Gastroesophageal sphincter (tissue), 3 donors: ENCODE results near the gene SYT1.

Experiments
- EP300 ChIP-seq: sonication (generic); formaldehyde crosslinking; IDR thresholded peaks from one replicate; pipeline ENCODE4 v1.6.1; 2017; ENCODE audit warnings: antibody characterized with exemption, mild to moderate bottlenecking
- POLR2A ChIP-seq, 2 donors: fragments of 450-650 bp; IDR thresholded peaks; one replicate each; pipeline ENCODE4 v1.6.1; 2017; ENCODE audit warnings: antibody characterized with exemption in 2 of 2, mild to moderate bottlenecking in 2 of 2, moderate library complexity in 1 of 2
- POLR2AphosphoS5 ChIP-seq: sonication (generic); formaldehyde crosslinking; IDR thresholded peaks from one replicate; pipeline ENCODE4 v1.6.1; 2017; ENCODE audit warnings: antibody characterized with exemption
- TF ChIP-seq, protein P1 (sequence below), 4 experiments: fragments of 200-600 bp in 2 of 4; fragments of 450-650 bp in 2 of 4; sonication (generic) in 1 of 4; IDR thresholded peaks; one replicate each; pipeline ENCODE4 v1.5.1; 2017 to 2019; ENCODE audit warnings: antibody characterized with exemption in 4 of 4, mild to moderate bottlenecking in 2 of 4, moderate library complexity in 2 of 4

- TF ChIP-seq, protein P1, sequence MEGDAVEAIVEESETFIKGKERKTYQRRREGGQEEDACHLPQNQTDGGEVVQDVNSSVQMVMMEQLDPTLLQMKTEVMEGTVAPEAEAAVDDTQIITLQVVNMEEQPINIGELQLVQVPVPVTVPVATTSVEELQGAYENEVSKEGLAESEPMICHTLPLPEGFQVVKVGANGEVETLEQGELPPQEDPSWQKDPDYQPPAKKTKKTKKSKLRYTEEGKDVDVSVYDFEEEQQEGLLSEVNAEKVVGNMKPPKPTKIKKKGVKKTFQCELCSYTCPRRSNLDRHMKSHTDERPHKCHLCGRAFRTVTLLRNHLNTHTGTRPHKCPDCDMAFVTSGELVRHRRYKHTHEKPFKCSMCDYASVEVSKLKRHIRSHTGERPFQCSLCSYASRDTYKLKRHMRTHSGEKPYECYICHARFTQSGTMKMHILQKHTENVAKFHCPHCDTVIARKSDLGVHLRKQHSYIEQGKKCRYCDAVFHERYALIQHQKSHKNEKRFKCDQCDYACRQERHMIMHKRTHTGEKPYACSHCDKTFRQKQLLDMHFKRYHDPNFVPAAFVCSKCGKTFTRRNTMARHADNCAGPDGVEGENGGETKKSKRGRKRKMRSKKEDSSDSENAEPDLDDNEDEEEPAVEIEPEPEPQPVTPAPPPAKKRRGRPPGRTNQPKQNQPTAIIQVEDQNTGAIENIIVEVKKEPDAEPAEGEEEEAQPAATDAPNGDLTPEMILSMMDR (IDR thresholded peaks at IDR 0.05), result no peak
- TF ChIP-seq EP300 (no peak), POLR2A (IDR thresholded peaks at IDR 0.05) (no peak), POLR2AphosphoS5 (no peak)
These were observed 942 bp downstream of the SYT1 start for GRCh38 chr12:78865516-78865915.
